ENCODE data around the gene PRSS36.

Gene PRSS36

DNA sequence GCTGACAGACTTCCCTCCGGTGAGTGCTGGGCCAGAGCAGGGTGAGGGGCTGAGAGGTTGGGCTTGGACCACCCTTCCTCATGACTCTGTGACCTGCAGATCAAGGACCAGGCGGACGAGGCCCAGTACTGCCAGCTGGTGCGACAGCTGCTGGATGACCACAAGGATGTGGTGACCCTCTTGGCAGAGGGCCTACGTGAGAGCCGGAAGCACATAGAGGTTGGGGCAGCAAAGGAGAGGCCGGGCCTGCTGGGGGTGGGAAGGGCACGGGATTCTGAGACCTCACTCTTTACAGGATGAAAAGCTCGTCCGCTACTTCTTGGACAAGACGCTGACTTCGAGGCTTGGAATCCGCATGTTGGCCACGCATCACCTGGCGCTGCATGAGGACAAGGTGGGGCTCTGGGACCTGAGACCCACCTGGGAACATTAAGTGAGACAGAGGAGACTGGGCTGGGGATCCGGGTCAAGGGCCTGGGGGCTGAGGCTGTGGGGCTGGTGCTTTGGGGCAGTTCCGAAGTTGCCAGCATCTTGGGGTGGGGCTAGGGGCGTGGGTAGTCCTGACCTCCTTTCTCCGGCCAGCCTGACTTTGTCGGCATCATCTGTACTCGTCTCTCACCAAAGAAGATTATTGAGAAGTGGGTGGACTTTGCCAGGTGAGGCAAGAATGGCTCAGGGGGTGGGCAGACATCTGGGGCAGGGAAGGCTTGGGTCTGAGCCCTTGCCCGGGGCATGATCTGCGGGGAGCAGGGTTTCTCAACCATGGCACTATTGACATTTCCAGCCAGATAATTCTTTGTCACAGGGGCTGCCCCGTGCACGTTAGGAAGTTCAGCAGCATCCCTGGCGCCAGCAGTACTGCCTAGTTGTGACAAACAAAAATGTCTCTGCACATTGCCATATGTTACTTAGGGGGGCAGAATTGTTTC lies 39.5 kb downstream of the PRSS36 start:
- Histone ChIP-seq H3K27ac (peak overlapping the region; percentile 93), H3K4me3 (ENCODE audit: low read depth in 1 of 2, low read length in 1 of 2) (no peak overlapping the region)
- TF ChIP-seq, protein P1, sequence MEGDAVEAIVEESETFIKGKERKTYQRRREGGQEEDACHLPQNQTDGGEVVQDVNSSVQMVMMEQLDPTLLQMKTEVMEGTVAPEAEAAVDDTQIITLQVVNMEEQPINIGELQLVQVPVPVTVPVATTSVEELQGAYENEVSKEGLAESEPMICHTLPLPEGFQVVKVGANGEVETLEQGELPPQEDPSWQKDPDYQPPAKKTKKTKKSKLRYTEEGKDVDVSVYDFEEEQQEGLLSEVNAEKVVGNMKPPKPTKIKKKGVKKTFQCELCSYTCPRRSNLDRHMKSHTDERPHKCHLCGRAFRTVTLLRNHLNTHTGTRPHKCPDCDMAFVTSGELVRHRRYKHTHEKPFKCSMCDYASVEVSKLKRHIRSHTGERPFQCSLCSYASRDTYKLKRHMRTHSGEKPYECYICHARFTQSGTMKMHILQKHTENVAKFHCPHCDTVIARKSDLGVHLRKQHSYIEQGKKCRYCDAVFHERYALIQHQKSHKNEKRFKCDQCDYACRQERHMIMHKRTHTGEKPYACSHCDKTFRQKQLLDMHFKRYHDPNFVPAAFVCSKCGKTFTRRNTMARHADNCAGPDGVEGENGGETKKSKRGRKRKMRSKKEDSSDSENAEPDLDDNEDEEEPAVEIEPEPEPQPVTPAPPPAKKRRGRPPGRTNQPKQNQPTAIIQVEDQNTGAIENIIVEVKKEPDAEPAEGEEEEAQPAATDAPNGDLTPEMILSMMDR (IDR thresholded peaks at IDR 0.05): no peak

DNA sequence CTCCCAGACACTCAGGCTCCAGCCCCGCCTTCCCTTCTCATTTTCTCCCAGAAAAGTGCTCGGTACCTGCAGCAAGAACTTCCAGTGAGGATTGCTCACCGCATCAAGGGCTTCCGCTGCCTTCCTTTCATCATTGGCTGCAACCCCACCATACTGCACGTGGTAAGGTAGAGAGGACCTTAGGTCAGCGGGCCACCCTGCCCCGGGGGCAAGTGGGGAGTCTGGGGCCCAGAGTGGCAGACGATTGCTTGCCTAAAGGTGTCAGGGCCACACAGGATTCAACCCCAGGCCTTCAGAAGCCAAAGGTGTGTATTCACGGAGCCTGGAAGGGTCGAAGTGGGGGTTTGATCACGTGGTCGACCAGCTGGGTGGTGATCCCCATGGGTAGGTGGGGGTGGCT lies 40.2 kb downstream of the PRSS36 start:
- H3K27ac ChIP-seq: peak overlapping the region; percentile 93
- no peaks in the 10 kb centered on the region for H3K27me3 ChIP-seq
- H3K4me3 ChIP-seq (ENCODE audit: low read depth in 1 of 2, low read length in 1 of 2): no peak overlapping the region
- H3K36me3 ChIP-seq: peaks cover 37% of the 10 kb centered on the region
- H3K4me1 ChIP-seq (ENCODE audit: control insufficient read depth in 1 of 2, insufficient read depth in 1 of 2, low read depth in 1 of 2, low read length in 1 of 2): peaks cover 40 to 52% of the 10 kb centered on the region in 2 experiments
- TF ChIP-seq, protein P1 (IDR thresholded peaks at IDR 0.05): no peak
- no peaks in the 10 kb centered on the region for H3K9me3 ChIP-seq

More for the DNA sequence above, 39.5 kb downstream of the PRSS36 start:
- Histone ChIP-seq H3K36me3 (peaks cover 37% of the 10 kb centered on the region), H3K27me3 (no peaks in the 10 kb centered on the region), H3K4me1 (ENCODE audit: control insufficient read depth in 1 of 2, insufficient read depth in 1 of 2, low read depth in 1 of 2, low read length in 1 of 2) (peaks cover 42 to 52% of the 10 kb centered on the region in 2 experiments), H3K9me3 (no peaks in the 10 kb centered on the region)

DNA sequence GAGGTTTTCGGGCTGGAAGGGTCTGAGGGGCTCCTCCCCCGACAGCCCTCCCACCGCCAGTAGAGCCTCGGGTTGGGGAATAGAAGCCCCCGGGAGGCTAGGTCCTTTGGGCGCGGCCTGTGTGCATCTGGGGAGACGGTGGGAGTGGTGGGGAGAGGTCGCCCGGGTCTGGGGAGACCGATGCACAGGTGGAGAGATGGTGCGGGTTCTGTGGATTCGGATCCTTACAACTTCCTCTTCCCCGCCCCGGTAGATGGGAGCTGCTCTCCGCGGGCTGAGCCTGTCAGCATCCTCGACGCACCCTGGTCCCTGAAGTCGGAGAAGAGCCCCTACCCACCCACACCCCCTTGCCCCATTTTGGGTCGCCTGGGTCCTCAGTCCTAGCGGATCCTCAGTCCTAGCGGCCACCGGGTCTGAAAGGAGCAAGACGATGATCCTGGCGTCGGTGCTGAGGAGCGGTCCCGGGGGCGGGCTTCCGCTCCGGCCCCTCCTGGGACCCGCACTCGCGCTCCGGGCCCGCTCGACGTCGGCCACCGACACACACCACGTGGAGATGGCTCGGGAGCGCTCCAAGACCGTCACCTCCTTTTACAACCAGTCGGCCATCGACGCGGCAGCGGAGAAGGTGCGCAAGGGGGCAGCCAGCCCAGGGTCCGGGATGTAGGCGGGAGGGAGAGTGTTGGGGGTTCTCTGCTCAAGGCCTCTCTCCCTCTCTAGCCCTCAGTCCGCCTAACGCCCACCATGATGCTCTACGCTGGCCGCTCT lies 40.9 kb downstream of the PRSS36 start:
- Histone ChIP-seq H3K27ac (peak overlapping the region; percentile 93), H3K4me1 (ENCODE audit: control insufficient read depth in 1 of 2, insufficient read depth in 1 of 2, low read depth in 1 of 2, low read length in 1 of 2) (peaks cover 34 to 45% of the 10 kb centered on the region in 2 experiments), H3K27me3 (no peaks in the 10 kb centered on the region), H3K36me3 (peaks cover 37% of the 10 kb centered on the region), H3K4me3 (ENCODE audit: low read depth in 1 of 2, low read length in 1 of 2) (peak overlapping the region; percentile 88 to 98), H3K9me3 (no peaks in the 10 kb centered on the region)
- TF ChIP-seq, protein P1 (IDR thresholded peaks at IDR 0.05): no peak

DNA sequence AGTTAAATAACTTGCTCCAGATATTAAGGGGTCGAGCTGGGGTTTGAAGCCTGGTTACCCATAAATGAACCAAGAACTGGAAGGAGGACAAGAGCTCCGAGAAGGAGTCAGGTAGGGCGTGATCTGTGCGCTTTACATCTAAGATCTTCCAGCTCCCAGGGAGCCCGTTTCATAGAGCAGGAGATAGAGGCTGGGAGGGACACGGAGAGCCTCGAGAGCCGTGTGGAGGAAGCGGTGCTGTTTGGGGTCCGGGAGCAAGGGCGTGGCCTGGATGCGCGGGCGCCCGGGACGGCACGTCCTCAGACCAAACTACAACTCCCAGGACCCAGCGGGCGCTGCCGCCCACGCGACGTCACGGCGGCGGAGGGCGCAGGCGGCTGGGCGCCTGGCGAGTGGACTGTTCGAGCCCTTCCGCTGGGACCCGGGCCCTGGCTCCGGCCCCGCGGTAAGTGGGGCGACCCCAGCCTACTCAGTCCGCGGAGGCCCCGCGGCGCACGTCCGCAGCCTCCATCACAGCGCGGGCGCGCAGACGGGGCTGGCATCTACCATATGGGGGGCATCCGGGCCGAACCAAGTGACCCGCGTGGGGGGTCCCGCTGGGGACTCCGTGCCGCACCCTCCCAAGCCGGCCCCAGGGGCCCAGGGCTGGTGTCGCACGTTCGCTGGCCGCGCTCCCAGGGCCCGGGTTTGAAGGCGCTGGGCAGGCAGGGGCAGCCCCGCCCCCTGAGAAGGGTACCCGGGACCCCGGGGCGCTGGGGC lies 41.7 kb downstream of the PRSS36 start, which contains the start of gene BCKDK:
Gene BCKDK, plus strand, starts transcription at position 352 of the 759 bp plus-strand sequence. CDS start 838 bp downstream, outside the sequence.
- H3K27ac ChIP-seq: peak within 1 kb of the TSS; percentile 93
- peaks cover 26 to 38% of the 10 kb centered on the region in 2 experiments for H3K4me1 ChIP-seq (ENCODE audit: control insufficient read depth in 1 of 2, insufficient read depth in 1 of 2, low read depth in 1 of 2, low read length in 1 of 2)
- peaks cover 37% of the 10 kb centered on the region for H3K36me3 ChIP-seq
- TF ChIP-seq, protein P1 (IDR thresholded peaks at IDR 0.05): no peak
- no peaks in the 10 kb centered on the region for H3K9me3 ChIP-seq
- no peaks in the 10 kb centered on the region for H3K27me3 ChIP-seq
- H3K4me3 ChIP-seq (ENCODE audit: low read depth in 1 of 2, low read length in 1 of 2): peak within 1 kb of the TSS; percentile 88 to 98

DNA sequence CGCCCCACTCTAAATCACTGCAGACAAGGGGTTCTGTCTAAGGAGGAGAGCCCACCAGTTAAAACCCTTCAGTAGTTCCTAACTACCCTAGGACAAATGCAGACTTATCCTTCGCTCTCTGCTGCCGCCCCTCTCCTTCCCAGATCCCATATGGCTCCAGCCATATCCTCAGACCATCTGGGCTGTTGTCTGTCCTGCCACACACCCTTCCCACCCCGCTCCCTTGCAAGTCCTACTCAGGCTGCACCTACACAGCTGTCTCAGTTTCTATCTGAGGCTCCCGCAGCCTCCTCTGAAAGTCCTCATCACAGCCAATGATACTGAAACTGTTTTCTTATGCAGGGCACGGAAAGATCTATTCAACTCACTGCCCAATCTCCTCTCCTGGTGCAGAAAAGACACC lies 42.4 kb downstream of the PRSS36 start:
- peak overlapping the region in 1 of 2 experiments; percentile 88 for H3K4me3 ChIP-seq (ENCODE audit: low read depth in 1 of 2, low read length in 1 of 2)
- no peaks in the 10 kb centered on the region for H3K9me3 ChIP-seq
- TF ChIP-seq, protein P1 (IDR thresholded peaks at IDR 0.05): no peak
- H3K36me3 ChIP-seq: peaks cover 35% of the 10 kb centered on the region
- peak overlapping the region; percentile 93 for H3K27ac ChIP-seq
- peaks cover 19 to 30% of the 10 kb centered on the region in 2 experiments for H3K4me1 ChIP-seq (ENCODE audit: control insufficient read depth in 1 of 2, insufficient read depth in 1 of 2, low read depth in 1 of 2, low read length in 1 of 2)
- H3K27me3 ChIP-seq: no peaks in the 10 kb centered on the region
